HEK293 (cell line): ENCODE data around the gene ABI3BP.

Experiments used
- ZNF37A ChIP-seq: fragments of 450-650 bp; IDR thresholded peaks from 2 replicates; pipeline ENCODE4 v1.5.1; 2018; ENCODE audit warnings: missing biosample characterization, missing genetic modification characterization
- TF ChIP-seq, protein P1 (sequence below): fragments of 450-650 bp; formaldehyde crosslinking; IDR thresholded peaks from 2 replicates; pipeline ENCODE4 v1.5.1; 2017; ENCODE audit warnings: missing biosample characterization, missing genetic modification characterization
- TF ChIP-seq, protein P2 (sequence below): fragments of 450-650 bp; formaldehyde crosslinking; IDR thresholded peaks from 2 replicates; pipeline ENCODE4 v1.5.1; 2016; ENCODE audit warnings: missing biosample characterization, missing genetic modification characterization
- TF ChIP-seq, protein P3 (sequence below): fragments of 450-650 bp; formaldehyde crosslinking; IDR thresholded peaks from 2 replicates; pipeline ENCODE4 v1.5.1; 2016; ENCODE audit warnings: missing biosample characterization, missing genetic modification characterization, low read depth

DNA sequence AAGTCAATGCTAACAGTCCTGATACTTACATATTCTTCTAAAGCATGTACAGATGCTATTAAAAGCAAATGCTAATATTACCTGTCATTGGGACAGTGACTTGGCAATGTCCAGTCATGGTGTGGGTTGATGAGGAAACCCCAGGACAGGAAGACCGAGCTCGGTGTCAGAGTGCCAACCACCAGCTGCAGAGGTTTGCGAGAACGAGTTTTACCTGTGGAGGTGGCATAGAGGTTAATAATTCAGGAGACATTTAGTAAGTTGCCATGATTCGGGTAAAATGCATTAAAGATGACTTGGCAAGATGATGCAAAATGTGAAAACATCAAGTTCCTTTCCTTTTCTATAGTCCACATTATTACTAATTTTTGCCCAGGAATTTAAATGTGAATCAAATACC is 94.5 kb downstream of the ABI3BP start:
- TF ChIP-seq, protein P1, sequence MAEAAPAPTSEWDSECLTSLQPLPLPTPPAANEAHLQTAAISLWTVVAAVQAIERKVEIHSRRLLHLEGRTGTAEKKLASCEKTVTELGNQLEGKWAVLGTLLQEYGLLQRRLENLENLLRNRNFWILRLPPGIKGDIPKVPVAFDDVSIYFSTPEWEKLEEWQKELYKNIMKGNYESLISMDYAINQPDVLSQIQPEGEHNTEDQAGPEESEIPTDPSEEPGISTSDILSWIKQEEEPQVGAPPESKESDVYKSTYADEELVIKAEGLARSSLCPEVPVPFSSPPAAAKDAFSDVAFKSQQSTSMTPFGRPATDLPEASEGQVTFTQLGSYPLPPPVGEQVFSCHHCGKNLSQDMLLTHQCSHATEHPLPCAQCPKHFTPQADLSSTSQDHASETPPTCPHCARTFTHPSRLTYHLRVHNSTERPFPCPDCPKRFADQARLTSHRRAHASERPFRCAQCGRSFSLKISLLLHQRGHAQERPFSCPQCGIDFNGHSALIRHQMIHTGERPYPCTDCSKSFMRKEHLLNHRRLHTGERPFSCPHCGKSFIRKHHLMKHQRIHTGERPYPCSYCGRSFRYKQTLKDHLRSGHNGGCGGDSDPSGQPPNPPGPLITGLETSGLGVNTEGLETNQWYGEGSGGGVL (tag by site-specific recombination), result no peak
- TF ChIP-seq, protein P2, sequence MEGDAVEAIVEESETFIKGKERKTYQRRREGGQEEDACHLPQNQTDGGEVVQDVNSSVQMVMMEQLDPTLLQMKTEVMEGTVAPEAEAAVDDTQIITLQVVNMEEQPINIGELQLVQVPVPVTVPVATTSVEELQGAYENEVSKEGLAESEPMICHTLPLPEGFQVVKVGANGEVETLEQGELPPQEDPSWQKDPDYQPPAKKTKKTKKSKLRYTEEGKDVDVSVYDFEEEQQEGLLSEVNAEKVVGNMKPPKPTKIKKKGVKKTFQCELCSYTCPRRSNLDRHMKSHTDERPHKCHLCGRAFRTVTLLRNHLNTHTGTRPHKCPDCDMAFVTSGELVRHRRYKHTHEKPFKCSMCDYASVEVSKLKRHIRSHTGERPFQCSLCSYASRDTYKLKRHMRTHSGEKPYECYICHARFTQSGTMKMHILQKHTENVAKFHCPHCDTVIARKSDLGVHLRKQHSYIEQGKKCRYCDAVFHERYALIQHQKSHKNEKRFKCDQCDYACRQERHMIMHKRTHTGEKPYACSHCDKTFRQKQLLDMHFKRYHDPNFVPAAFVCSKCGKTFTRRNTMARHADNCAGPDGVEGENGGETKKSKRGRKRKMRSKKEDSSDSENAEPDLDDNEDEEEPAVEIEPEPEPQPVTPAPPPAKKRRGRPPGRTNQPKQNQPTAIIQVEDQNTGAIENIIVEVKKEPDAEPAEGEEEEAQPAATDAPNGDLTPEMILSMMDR, result no peak
- TF ChIP-seq, protein P3, sequence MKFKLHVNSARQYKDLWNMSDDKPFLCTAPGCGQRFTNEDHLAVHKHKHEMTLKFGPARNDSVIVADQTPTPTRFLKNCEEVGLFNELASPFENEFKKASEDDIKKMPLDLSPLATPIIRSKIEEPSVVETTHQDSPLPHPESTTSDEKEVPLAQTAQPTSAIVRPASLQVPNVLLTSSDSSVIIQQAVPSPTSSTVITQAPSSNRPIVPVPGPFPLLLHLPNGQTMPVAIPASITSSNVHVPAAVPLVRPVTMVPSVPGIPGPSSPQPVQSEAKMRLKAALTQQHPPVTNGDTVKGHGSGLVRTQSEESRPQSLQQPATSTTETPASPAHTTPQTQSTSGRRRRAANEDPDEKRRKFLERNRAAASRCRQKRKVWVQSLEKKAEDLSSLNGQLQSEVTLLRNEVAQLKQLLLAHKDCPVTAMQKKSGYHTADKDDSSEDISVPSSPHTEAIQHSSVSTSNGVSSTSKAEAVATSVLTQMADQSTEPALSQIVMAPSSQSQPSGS, result no peak
- TF ChIP-seq ZNF37A (tag by site-specific recombination), result no peak
